Measurements from ENCODE around the gene MAP3K7. TPM values are rescaled to one million over a fixed set of nuclear protein-coding genes. Genes with fewer than 3 reads are reported as not detected.

Gene MAP3K7
- total RNA-seq, 1 donor from 2014 or later = 32.5 TPM

DNA sequence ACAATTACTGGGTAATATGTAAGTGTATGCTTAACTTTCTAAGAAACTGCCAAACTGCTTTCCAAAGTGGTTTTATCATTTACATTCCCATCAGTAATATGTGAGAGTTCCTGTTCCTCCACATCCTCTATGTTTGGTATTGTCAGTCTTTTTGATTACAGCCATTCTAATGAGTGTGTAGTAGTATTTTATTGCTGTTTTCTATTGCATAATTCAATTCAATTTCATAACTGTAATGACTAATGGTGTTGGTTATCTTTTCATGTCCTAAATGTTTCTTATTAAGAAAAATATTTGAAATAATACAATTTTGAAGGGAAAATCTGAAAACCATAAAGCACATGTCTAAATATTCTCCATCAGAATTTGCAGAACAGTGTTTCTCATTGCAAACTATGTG is 119.3 kb downstream of the MAP3K7 start:
- no peak for DNase-seq (ENCODE audit: low spot score)
- no peak for ATAC-seq
- intact Hi-C loops (cut with DNase I) = no loop called here

- ATAC-seq = no peak
- intact Hi-C loops (cut with DNase I) = no loop called here
- DNase-seq (ENCODE audit: low spot score) = no peak
These were observed 120.5 kb downstream of the MAP3K7 start for GRCh38 chr6:90466154-90466940.

GRCh38 chr6:90465686-90466085 is 121.2 kb downstream of the MAP3K7 start:
- DNase-seq (ENCODE audit: low spot score) = no peak
- intact Hi-C loops (cut with DNase I) = no loop called here
- no peak for ATAC-seq

DNA sequence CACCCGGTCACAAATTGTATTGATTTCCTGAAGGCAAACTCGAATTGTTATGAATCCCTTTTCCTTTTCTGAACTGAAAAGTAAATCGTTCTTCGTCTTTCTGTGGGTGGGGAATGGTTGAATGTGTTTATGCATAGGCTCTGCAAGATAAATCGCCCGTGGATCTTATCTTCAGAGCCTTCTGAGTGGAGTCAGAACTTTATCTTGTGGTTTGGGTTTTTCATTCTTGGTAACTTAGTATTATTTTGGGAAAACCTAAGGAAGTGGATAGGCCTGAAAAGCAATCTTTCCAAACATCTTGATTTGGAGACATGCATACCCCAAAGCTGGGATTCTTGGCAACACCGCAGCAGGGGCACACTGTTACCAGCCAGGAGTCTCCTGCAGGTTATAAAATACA is 122.4 kb downstream of the MAP3K7 start:
- DNase-seq (ENCODE audit: low spot score) (no peak), ATAC-seq (no peak)
- intact Hi-C loops (cut with DNase I) = no loop called here

GRCh38 chr6:90463874-90464273 is 123.0 kb downstream of the MAP3K7 start:
- intact Hi-C loops (cut with DNase I) = no loop called here
- DNase-seq (ENCODE audit: low spot score) (no peak), ATAC-seq (no peak)

Data from sciatic nerve (tissue), 2 donors.